ENCODE measurements around the gene CD300LF.

GRCh38 chr17:74728702-74729075 lies 16.0 kb upstream of the CD300LF start:
- TF ChIP-seq CTCF (IDR thresholded peaks at IDR 0.05) (no peak), POLR2A (IDR thresholded peaks at IDR 0.05) (no peak)
